K562 (cell line): ENCODE data around the gene TNFSF9. TPM values are rescaled to one million over a fixed set of nuclear protein-coding genes. Genes with fewer than 3 reads are reported as not detected.

Experiments used
- BRF1 ChIP-seq: IDR thresholded peaks from 3 replicates; pipeline ENCODE4 v1.6.1; 2011; ENCODE audit warnings: borderline replicate concordance, mild to moderate bottlenecking; ENCODE audit not compliant: insufficient read length; ENCODE audit errors: extremely low read depth
- CXXC5 ChIP-seq: fragments of 250-450 bp; sonication (Bioruptor Pico); IDR thresholded peaks from 2 replicates; pipeline ENCODE4 v1.8.0; 2022; ENCODE audit warnings: inconsistent platforms, mild to moderate bottlenecking, moderate library complexity
- GTF2A2 ChIP-seq: IDR thresholded peaks from 2 replicates; pipeline ENCODE4 v1.6.1; 2016; ENCODE audit warnings: mild to moderate bottlenecking, missing genetic modification characterization, missing compliant biosample characterization
- GTF3C2 ChIP-seq: IDR thresholded peaks from 3 replicates; pipeline ENCODE4 v1.6.1; 2011; ENCODE audit warnings: borderline replicate concordance, mild to moderate bottlenecking, moderate library complexity; ENCODE audit not compliant: insufficient read length; ENCODE audit errors: extremely low read depth
- KDM1A ChIP-seq, 2 experiments: fragments of 450-650 bp; IDR thresholded peaks; 2 replicates each; pipeline ENCODE4 v1.6.1; 2016; ENCODE audit warnings: mild to moderate bottlenecking in 2 of 2
- MED1 ChIP-seq: sonication (generic); formaldehyde crosslinking; IDR thresholded peaks from 2 replicates; pipeline ENCODE4 v1.8.1; 2023; ENCODE audit warnings: missing genetic modification reagents, borderline replicate concordance
- NCOA6 ChIP-seq: fragments of 450-650 bp; IDR thresholded peaks from 2 replicates; pipeline ENCODE4 v1.6.1; 2017; ENCODE audit warnings: mild to moderate bottlenecking
- NFYB ChIP-seq: IDR thresholded peaks from 2 replicates; pipeline ENCODE4 v1.6.1; 2011; ENCODE audit warnings: mild to moderate bottlenecking, moderate library complexity; ENCODE audit not compliant: insufficient read length; ENCODE audit errors: extremely low read depth
- RAD51 ChIP-seq: fragments of 450-650 bp; IDR thresholded peaks from 2 replicates; pipeline ENCODE4 v1.7.1; 2016; ENCODE audit warnings: low read depth, mild to moderate bottlenecking, borderline replicate concordance
- RFX5 ChIP-seq: IDR thresholded peaks from 2 replicates; pipeline ENCODE4 v1.6.1; 2011; ENCODE audit warnings: low read depth, mild to moderate bottlenecking, improper control_type of control experiment, low read length
- TOE1 ChIP-seq, 2 experiments: fragments of 450-650 bp in 1 of 2; sonication (generic) in 1 of 2; formaldehyde crosslinking in 1 of 2; IDR thresholded peaks; 2 replicates each; pipeline versions ENCODE4 v1.7.1 to v1.8.0; 2016 to 2022; ENCODE audit warnings: borderline replicate concordance in 2 of 2, mild to moderate bottlenecking in 2 of 2, antibody characterized with exemption in 1 of 2, inconsistent platforms in 1 of 2, low read depth in 1 of 2, missing genetic modification reagents in 1 of 2, moderate library complexity in 1 of 2
- ZBTB26 ChIP-seq: fragments of 450-650 bp; formaldehyde crosslinking; IDR thresholded peaks from 2 replicates; pipeline ENCODE4 v1.4.0; 2022; ENCODE audit warnings: missing genetic modification characterization
- ZKSCAN8 ChIP-seq: fragments of 200-800 bp; sonication (Bioruptor generic); IDR thresholded peaks from 2 replicates; pipeline ENCODE4 v1.6.1; 2016; ENCODE audit warnings: missing genetic modification characterization, missing compliant biosample characterization
- ZNF431 ChIP-seq: sonication (generic); formaldehyde crosslinking; IDR thresholded peaks from 2 replicates; pipeline ENCODE4 v1.8.0; 2022; ENCODE audit warnings: mild to moderate bottlenecking, missing genetic modification reagents
- polyA plus RNA-seq, 8 experiments: library from polyadenylated mRNA; depleted of rRNA in 4 of 8; stranded (reverse) in 5 of 8; unstranded in 3 of 8; fragments of >200 nt; fragmentation: Nextera tagmentation in 2 of 8; fragmentation: Illumina TruSeq in 1 of 8; extraction: Ambion mirVana in 2 of 8; extraction: Trizol in 1 of 8; gene quantifications; 2 replicates each; pipeline versions ENCODE4 v1.2.1 to v1.2.3, GENCODE V29; 2011 to 2014; ENCODE audit warnings: inconsistent platforms in 1 of 8, missing spikeins in 1 of 8
- total RNA-seq, 7 experiments: library from RNA; depleted of rRNA in 6 of 7; stranded (reverse); fragments of >200 nt in 6 of 7; fragmentation: Illumina TruSeq in 2 of 7; extraction: Trizol in 2 of 7; gene quantifications; 2 replicates each; pipeline versions ENCODE4 v1.2.1 to v1.2.3, GENCODE V29; 2011 to 2021; ENCODE audit warnings: low replicate concordance in 1 of 7
- TF ChIP-seq, protein P1 (sequence below): fragments of 250-450 bp; sonication (Bioruptor Pico); IDR thresholded peaks from 2 replicates; pipeline ENCODE4 v1.8.0; 2022; ENCODE audit warnings: inconsistent platforms, mild to moderate bottlenecking, moderate library complexity, borderline replicate concordance
- TF ChIP-seq, protein P2 (sequence below): fragments of 450-650 bp; IDR thresholded peaks from 2 replicates; pipeline ENCODE4 v1.6.1; 2016; ENCODE audit warnings: antibody characterized with exemption

The TNFSF9 gene
- total and polyA plus RNA-seq, 9 of the 15 experiments (the other 6 are each of a cell fraction or from before 2014, with no cell fraction given) = 1.4 to 17.9 (median 6.5) TPM

GRCh38 chr19:6531163-6531955 lies 533 bp downstream of the TNFSF9 start (continued):
- 0 out of 2 replicates have a peak, but pooled peaks have one; percentile 21 for TF ChIP-seq NCOA6
- TF ChIP-seq, protein P1, sequence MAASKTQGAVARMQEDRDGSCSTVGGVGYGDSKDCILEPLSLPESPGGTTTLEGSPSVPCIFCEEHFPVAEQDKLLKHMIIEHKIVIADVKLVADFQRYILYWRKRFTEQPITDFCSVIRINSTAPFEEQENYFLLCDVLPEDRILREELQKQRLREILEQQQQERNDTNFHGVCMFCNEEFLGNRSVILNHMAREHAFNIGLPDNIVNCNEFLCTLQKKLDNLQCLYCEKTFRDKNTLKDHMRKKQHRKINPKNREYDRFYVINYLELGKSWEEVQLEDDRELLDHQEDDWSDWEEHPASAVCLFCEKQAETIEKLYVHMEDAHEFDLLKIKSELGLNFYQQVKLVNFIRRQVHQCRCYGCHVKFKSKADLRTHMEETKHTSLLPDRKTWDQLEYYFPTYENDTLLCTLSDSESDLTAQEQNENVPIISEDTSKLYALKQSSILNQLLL (CRISPR knock-in tag) = no peak
- TF ChIP-seq, protein P2, sequence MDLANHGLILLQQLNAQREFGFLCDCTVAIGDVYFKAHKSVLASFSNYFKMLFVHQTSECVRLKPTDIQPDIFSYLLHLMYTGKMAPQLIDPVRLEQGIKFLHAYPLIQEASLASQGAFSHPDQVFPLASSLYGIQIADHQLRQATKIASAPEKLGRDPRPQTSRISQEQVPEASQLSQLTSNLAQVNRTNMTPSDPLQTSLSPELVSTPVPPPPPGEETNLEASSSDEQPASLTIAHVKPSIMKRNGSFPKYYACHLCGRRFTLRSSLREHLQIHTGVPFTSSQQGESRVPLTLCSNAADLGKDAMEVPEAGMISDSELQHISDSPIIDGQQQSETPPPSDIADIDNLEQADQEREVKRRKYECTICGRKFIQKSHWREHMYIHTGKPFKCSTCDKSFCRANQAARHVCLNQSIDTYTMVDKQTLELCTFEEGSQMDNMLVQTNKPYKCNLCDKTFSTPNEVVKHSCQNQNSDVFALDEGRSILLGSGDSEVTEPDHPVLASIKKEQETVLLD = no peak
- no peak; the same call in 1 of the 2 replicates for TF ChIP-seq GTF2A2 (tag)
- no peak for TF ChIP-seq TOE1 (IDR thresholded peaks at IDR 0.05; ENCODE audit: borderline replicate concordance)
- peak; percentile 88; the same call in 1 of the 2 replicates for TF ChIP-seq TOE1 (CRISPR knock-in tag; IDR thresholded peaks at IDR 0.05; ENCODE audit: borderline replicate concordance, low read depth)
- no peak for TF ChIP-seq RFX5
- no peak for TF ChIP-seq NFYB
- 0 out of 2 replicates have a peak, but pooled peaks have one; percentile 10 for TF ChIP-seq ZNF431 (CRISPR knock-in tag)
- TF ChIP-seq ZBTB26 = no peak
- no peak for TF ChIP-seq BRF1
- TF ChIP-seq KDM1A (IDR thresholded peaks at IDR 0.05) = no peak
- TF ChIP-seq RAD51 = no peak
- no peak for TF ChIP-seq ZKSCAN8 (CRISPR knock-in tag)
- no peak for TF ChIP-seq CXXC5 (CRISPR knock-in tag)
- TF ChIP-seq MED1 = peak; percentile 74; the same call in 1 of the 2 replicates
- no peak for TF ChIP-seq GTF3C2
